G401.6 (cell line): ENCODE data around the gene NAP1L1.

ENCODE experiments used
- FAIRE-seq: peaks from 2 replicates; lab custom pipeline; 2012; peaks lifted over from hg19 to GRCh38; lab: Jason Lieb, UNC

Gene NAP1L1

DNA sequence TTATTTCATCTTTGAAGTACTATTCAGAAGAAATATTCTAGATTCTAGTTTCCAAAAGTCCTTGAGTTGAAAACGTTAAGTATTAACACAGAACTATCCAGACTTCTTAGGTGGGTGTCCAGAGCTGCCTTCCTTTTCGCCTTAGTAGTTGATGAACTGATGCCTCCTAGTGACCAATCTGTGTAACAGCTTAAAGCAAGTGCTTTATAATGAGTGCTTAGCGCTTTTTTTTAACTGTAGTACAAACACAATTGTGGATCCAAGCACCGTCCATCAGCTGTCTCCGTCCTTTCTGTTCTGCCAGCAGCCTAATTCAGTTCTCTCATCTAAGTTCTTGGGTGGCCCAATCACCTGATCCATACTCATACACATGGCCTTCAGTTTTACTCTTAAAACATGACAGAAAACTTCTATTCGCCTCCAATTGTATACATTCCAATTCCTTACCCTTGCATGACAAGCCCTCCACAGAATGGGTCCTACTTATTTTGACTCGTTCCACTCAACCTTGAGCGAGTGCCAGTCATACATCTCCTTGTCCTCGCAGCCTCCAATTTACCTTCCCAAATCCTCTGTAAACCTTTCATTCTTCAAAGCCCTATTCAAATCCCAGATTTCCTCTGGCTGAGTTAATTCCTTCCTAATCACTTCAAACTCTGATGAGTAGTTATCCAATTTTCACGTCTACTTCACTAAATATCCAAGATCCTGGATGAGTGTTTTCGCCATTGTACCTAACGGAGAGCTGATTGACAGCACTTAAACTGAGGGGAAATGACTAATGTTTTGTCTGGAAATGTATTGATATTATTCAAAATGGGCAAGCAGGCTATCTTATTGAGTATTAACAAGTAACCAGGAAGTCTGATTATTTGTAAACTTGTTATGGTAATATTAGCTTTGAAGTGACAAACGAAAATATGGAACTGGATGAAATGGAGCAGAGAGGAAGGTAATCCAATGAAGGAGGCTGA lies 47.1 kb downstream of the NAP1L1 start:
- FAIRE-seq: peak; percentile 96

DNA sequence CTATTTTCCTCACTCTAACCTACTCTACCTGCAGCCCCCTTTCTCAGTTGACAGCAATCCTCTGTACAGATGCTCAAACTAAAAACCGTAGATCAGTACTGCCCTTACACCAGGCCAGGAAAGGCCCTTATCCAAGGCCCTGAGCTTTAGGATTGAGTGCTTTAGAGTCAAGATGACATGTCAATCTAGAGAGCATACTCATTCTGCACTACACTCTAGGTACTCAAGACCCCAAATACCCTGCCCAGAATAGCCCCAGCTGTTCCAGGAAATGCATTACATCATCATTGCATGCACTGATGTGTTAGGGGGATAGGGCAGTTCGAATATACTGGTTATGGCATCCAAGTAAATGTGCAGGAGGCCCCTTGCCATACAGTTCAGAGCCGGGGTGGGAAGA lies 49.4 kb downstream of the NAP1L1 start:
- FAIRE-seq: no peak

DNA sequence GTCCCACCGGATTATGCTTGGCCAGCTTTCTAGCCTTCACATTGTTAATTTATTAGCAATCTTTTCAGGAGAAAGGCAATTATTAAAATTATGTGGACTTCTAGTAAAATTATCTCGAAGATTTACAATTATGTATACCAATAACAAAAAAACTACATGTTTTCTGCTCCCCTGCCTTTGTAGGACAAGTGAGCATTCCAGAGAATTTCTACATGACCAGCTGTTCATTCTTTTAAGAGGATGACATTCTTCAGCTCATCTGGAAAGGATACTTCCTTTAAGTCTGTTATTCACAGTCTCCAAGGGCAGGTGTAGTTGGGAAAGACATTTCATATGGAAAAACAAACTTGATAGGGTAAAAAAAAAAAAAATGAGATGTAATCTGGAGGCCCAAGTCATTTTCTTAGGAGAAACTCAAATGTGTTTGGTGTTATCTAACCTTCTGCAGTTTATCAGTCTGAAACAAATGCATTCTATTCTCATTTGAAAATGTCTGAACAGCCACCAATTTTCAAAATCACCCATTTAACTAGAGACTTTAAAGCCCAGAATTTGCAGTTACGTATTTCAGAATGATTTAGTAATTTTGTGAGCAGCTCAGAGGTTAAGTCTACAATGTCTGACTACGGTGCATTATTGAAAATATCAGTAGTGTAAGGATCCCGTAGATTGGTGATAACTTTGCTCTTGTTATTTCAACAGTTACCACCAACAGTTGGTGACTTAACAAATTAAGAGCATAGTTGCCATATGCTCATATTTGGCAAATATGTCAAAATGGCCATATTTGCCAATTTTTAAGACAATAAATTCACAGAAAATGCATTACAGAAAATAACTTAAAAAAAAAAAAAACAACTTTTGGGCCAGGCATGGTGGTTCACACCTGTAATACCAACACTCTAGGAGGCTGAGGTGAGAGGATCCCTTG lies 51.1 kb downstream of the NAP1L1 start:
- no peak for FAIRE-seq

DNA sequence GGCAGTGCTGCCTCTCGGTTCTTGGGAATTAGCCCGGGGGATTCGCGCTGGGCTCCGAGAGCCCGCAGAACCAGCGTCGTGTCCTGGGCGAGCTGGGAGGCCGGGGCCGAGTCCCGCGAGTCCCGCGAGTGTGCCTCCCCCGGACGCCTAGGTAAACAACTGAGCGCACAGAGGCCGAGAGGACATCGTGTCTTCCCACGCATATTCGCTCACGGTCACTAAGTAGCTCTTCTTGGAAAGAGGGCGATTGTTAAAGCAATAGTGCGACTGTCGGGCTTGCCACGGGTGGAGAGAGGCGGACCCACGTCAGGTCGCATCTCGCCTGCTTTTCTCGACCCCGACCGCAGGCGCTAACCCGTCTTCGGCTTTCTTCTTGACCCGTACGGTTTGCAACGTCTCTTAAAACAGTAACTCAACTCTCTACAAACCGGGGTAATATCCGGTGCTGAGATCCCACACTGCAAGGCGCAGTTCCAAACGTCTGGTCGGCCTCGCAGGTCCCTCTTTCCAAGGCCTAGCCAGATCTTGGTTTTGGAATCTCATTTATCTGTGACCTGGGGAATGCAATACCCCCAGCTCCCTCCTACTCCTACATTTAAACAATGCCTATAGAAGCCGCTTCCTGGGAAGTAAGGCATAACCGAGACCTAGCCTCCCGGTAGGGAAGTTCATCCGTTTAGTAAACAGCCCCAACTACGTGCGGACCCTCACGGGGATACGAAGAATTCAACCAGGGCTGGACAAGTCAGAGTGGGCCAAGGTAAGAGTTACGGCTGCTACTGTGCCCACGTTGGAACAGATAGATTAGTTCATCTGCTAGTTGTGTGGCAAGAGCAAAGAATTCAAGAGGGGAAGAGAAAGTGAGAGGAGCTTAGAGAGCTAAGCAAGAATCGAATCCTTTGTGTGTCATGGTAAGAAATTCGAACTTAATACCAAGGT lies 52.2 kb downstream of the NAP1L1 start:
- FAIRE-seq: peak; percentile 79

DNA sequence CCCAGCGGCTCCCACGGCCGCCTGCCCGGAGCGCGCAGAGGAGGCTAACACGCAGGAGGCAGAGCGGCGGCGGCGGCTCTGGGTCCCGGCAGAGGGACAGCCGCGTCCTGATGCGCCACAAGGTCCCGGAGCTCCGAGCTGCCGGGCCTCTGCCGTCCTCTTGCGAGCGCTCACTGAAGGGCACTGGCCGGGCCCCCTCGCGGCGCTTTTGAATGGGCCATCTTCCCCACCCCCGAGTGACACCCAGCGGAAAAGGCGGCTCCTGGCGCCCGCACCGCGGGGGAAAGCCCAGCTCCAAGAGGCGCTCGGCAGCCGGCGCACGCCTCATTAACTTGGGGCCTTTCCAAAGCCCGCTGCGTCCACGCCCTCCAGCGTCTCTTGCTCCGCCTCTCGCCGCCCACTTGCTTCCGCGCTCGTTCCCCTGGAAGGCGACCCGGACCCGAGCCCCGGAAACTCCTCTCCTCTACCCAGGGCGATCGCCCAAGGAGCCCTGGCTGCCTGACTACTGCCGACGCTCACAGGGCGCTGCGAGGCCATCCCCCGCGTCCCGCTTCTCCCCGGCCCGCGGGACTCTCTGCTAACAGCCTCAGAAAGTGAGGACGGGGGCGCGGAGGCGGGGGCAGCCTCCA lies 53.0 kb downstream of the NAP1L1 start, which contains the start of gene PHLDA1:
Gene PHLDA1 (minus strand): TSS at position 363 of the 629 bp plus-strand sequence.
- FAIRE-seq: peak; percentile 94

DNA sequence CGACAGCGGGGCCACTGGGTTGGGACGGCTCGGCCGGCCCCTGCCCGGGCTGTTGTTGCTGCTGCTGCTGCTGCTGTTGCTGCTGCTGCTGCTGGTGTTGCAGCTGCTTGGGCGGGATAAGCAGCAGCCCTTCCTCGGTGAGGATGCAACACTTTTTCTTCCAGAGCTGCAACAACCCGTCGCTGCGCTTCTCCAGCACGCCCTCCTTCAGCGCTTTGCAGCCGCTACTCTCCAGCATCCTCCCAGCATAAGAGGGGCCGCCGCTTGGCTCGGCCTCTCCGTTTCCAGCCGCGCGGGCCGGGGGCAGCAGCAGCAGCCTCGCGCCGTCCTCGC lies 53.4 kb downstream of the NAP1L1 start:
- FAIRE-seq: no peak

DNA sequence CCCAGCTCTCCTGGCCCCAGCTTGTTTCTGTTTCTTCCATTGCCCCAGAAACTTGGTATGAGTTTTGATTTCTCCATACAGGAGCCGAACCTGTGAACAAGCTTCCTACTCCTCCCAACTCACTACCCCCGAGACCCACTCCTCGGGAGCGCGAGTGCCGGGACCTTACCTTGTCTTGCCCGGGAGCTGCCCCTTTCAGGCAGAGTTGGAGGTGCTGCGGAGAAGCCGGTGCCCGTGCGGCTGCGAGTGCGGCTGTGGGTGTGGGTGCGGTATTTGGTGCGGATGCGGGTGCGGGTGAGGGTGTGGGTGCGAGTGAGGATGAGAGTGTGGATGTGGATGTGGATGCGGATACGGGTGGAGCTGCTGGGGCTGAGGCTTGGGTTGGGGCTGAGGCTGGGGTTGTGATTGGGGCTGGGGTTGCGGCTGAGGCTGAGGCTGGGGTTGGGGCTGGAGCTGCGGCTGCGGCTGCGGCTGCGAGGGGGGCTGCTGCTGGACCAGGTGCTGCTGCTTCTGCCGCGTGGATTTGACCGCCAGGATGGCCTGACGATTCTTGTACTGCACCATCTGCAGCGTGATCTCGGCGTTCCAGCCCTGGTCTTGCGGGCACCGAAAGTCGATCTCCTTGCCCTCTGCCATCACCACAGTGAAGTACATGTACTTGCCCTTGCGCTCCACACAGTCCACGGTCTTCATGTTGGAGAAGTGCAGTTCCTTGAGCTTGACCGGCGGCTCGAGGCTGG lies 54.0 kb downstream of the NAP1L1 start:
- no peak for FAIRE-seq

DNA sequence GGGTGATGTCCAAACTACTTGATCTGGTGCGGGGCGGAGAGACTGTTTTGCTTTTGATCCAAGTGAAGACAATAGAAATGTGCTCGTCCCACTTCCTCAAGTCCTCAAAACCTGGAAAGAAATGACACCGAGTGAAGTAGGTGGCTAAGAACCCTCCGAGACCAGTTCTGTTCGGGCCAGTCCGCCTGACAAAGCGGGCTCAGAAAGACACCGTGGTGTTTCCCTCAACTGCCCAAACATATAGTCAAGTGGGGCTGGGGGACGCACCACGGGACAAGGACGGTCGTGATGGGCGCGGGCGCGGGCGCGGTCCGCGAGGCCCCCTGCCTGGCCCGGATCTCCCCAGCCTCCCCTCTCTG lies 54.5 kb downstream of the NAP1L1 start:
- no peak for FAIRE-seq

DNA sequence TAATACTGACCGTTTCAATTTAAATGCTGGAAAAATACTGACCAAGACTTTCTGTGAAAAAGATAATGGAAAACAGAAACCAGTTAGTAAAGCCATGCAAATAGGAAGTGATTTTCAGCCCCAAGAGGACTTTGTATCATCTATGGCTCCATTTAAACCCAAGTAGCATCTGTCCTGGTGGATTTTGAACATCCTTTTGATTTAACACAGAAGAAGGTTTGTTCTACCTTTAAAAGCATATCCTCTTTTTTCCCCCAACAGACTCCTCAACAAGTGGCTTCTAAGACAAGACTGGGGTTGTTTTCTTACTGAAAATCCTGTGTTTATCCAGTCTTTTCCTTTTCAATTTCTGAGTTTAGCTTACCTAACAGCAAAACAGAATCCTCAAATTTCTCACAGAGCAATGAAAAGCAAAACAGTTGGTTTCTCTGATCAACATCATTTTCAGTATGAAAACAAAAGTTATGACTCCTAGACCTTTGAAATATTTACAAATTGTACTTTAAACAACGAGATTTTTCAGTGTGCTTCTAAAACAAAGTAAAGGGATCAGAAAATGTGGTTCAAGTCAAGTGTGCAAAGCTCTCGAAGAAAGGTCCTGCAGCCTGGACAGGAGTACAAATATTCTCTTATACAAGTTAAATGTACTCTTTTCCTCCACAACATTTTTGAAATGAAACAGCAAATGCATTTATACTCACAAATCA lies 55.8 kb downstream of the NAP1L1 start:
- FAIRE-seq: no peak

DNA sequence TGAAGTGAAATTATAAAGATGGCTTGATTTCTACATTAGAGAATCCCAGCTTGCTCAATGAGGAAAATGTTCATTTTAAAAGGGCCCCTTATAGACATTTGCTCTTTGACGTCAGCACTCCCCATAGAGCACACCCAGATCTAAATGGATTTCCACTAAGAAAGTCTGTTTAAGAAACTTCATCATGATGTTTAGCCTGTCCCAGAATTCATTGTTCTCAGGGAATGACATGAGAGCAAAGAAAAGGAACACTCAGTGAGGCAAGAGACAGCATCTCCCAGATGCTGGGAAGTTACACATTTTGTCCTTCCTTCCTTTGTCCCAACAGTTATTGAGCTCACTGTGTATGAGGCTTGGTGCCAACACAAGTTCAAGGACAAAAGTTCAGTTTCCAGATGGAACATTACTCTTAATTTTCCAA lies 57.8 kb downstream of the NAP1L1 start:
- FAIRE-seq: no peak

DNA sequence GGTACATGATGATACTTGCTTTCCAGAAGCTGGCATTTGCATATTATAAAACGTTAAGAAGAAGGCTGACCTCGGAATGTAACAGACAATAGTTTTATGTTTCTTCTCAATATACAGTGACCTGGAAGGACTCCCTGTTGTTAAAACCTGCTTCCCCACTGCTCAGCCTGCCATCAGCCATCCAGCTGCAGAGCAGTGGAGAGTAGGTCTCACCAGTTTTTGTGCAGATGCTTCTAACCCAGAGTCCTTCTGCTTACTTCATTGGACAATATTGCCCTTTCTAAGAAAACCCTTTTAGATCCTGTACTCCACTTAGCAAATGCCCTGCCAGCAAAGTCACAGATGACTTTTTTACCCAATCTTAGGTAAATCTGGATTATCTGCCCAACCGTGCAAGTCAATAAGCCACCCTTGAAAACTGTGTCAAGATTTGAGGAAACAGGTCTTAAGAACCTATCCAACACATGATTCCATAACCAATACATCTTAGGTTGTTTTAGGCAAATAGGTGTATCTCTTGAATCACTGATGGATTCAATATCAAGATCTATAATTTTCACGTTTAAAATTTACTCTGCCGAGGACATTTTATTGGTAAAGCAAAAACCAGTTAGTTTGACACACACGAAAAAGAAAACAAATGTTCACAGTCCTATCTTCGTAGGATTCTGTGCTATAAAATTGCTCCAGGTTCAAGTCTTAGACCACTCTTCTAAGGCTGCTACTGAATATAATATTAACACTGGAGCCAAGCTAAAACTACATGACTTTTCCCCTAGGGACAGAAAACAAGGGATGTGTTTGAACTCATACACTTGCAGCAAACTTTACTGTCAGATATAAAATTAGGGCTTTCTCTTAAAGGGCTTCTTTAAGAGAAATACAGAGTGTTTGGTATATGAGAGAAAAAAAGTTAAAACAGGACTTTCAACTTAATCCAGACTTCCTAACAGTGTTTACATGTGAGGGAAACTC lies 58.6 kb downstream of the NAP1L1 start:
- FAIRE-seq: peak; percentile 3

DNA sequence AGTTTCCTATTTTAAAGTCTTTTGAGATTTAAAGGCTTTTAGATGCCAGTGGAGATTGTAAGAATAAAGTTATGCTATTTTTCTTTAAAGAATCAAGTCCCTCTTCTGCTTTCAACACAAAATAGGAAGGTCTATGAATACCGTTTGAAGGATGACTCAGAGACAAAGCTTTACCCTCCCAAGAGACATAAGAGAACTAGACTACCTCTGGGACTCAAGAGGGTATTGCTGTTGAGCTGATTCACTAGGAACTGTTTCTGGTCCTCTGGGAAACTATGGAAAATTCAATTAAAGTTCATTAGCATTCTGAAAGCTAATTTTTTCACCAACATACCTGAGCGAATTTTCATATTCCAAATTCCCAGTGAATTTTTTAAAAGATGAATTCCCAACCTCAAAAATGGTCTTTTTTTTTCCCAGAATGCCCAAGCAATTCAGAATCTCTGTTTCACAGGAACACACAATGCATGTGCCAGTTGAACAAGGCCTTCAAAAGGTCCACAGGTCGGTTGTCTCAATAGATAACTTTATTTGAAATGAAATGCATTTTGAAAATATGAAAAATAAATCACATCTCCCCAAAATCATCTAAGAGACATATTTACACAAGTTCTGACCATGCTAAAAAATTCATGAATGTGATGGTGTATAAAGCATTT lies 59.4 kb downstream of the NAP1L1 start:
- peak; percentile 83 for FAIRE-seq

DNA sequence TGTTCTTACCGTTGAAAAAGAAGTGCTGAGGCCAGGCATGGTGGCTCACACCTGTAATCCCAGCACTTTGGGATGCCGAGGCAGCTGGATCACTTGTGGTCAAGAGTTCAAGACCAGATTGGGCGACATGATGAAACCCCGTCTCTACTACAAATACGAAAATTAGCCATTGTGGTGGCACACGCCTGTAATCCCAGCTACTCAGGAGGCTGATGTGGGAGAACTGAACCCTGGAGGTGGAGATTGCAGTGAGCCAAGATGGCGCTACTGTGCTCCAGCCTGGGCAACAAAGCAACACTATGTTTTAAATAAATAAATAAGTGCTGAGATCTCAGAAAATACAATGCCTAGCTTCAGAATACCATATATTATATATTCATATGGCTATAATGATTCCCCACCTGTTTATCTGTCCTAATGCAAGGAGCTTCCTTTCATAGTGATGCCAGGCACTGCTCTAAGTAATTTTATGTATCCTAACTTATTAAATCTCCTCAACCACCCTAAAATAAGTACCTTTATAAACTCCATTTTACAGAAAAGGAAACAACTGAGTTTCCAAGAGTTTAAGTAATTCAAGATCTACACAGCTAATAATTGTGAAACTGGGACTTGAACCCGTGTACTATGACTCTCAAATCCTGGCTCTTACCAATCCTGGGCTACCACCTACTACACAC lies 60.2 kb downstream of the NAP1L1 start:
- FAIRE-seq: no peak

DNA sequence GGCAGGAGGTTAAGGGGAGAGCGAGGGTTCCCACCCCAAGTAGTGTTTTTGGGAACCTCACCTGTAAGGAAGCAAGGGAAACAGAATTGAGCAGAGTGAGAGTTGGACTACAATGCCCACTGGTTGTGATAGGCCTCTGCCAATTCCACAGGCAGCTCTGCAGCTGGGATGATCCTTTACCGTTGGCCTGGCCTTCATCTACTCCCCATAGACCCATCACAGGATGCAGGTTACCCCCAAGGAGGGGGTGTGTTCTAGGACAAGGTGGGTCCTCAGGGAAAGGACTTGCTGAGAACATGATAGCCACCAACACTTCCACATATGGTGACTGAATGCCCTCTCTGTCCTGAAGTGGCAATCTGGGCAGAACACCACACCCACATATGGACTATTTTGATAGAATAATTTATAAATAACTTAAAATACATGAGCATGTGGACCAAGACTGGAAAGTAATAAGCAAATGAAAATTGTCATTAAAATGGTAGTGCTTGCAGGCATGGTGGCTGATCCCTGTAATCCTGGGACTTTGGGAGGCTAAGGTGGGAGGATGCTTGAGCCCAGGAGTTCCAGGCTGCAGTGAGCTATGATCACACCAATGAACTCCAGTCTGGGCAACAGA lies 61.3 kb downstream of the NAP1L1 start:
- FAIRE-seq: no peak

DNA sequence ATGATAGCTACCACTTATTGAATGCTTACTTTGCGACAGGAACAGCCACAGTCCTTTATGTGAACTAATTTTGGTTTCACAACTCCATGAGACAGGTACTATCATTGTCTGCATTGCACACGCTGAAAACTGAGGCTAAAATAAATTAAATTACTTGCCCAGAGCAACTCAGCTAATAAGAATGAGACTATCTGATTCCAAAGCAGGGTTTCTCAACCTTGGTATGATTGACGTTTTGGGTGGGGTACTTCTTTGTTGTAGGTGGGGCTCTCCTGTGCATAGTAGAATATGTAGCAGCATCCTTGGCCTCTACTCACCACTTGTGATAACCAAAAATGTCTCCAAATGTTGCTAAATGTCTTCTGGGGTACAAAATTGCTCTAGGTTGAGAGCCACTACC lies 62.0 kb downstream of the NAP1L1 start:
- no peak for FAIRE-seq

DNA sequence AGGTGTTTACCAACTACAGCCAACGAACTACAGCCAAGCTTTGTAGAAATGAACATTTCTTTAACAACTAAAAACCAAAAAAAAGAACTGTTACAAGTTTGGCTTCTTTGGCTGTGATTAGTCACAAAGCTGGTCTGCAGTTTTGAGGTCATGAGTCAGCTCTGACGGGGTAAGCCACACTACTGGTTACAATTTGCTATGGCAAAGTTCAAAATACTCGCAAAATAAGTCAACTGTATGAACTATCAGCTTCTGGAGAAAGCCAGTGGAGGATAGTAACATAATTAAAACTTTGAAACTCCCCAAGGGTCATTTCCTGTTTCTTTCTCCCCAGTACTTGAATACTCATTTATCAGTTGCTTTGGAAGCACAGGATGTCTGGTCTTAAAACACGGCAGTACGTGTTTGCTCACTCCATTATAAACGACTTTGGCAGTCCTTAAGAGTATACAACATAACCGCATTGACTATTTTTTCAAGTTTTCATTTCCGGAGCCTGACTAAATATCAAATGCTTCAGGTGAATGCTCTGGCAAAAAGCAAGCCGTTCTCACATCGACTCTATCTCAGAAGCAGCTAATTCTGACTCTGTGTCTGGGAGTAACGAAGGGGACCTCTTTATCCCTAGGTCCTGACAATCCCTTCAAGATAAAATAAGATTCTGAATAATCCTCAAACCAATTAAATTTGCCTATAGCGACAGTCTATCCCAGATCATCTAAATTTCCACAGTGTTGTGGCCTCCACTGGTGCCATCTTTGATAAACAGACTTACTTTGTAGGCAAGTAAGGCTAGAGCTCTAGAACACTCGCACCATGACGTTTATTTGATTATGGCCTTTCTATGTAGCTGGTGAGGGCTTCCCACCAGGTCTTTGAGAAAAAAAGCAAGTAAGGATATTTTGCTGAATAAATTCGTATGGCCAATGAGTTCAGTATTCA lies 63.5 kb downstream of the NAP1L1 start:
- FAIRE-seq: peak; percentile 74
